Hematopoietic multipotent progenitor cell treated with erythropoietin and hydrocortisone succinate and interleukin-3 and kit ligand, for 8 days (in vitro differentiated cells): ENCODE data around the gene ROR1.

Source experiments
- DNase-seq: peaks from one replicate; pipeline ENCODE4 v3.0.0-alpha.2; 2015

The ROR1 gene

GRCh38 chr1:63888984-63889383 lies 115.2 kb downstream of the ROR1 start:
- no peak for DNase-seq

DNA sequence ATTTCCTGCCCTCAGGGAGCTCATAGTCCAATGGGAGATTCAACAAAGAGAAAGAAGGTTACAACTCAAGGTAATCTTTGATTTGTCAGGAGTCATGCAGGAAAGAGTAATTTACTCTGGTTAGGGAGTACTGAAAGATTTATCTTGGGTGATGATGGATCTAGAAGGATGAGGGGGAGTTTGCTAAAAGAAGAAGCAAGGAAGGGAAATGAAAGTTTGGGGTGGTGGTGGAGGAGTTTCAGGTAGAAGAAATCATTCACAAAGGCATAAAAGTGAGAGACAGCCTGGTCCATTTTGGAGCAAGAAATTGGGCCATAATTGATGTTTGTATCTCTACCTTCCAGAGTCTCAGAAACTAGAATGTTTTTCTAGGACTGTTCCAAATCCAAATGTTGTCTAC lies 116.7 kb downstream of the ROR1 start:
- DNase-seq = no peak

DNA sequence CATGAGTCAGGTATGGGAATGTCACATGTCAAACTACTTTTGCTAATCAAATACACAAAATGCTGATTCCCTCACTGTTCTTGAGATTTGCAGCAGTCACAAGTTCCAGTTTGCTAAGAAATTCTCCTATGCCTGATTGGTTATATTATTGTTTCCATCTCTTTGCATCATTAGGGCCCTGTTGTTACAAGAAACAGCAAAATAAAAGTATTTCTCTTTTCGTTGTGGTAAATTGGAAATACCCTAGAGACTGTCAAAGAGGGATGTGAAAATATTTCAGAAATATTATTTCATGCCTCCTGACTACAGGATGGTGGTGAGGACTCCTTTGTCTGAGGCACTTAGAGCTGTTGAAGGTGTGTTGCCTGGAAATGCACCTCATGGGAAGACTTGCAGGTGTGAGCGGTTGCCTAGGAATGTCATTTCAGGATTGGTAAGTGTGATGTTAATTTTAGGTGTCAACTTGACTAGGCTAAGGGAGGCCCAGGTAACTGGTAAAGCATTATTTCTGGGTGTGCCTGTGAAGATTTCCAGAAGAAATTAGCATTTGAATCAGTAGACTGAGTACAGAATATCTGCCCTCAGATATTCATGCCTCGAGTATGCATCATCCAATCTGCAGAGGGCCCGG lies 117.4 kb downstream of the ROR1 start:
- no peak for DNase-seq

GRCh38 chr1:63892632-63893395 lies 119.0 kb downstream of the ROR1 start:
- no peak for DNase-seq

DNA sequence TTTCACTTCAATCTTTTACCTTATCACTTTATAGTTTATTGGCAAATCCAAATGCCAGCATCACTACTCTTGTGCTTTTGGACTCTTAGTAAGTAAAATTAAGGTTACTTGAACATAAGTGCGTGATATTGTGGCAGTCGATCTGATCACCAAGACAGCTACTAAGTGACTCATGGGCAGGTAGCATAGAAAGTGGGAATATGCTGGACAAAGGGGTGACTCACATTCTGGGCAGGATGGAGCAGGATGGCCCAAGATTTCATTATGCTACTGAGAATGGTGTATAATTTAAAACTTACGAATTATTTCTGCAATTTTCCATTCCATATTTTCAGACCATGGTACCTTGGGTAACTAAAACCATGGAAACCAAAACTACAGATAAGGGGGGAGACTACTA lies 120.2 kb downstream of the ROR1 start:
- no peak for DNase-seq

DNA sequence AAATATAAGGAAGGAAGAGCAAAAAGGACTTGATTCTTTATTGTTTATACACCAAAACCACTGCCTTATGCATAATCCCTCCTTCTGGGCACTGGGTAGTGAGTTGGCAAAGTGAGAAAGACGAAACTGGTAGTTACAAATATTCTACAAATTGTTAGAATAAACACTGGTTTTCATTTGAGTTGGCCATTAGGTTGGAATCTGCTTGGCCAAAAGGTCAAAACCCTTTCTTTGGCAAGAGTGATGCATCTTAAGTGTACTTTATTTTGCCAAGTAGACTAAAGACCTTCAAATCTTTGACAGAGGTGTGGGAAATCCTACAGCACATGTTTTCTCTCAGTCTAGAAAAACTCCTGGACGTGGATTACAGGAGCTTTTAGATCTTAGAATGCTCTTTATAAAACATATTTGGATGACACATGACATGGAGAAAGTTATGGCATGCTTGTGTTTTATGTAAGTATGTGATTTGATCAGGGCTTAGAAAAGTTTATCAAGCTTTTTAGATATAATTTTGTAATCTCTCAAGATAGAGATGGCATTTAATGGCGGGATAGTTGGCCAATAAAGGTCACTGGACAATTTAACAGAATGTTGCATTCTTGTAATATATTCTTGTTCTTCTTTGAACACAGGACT lies 120.9 kb downstream of the ROR1 start:
- no peak for DNase-seq

GRCh38 chr1:63896755-63897154 lies 122.9 kb downstream of the ROR1 start:
- no peak for DNase-seq

DNA sequence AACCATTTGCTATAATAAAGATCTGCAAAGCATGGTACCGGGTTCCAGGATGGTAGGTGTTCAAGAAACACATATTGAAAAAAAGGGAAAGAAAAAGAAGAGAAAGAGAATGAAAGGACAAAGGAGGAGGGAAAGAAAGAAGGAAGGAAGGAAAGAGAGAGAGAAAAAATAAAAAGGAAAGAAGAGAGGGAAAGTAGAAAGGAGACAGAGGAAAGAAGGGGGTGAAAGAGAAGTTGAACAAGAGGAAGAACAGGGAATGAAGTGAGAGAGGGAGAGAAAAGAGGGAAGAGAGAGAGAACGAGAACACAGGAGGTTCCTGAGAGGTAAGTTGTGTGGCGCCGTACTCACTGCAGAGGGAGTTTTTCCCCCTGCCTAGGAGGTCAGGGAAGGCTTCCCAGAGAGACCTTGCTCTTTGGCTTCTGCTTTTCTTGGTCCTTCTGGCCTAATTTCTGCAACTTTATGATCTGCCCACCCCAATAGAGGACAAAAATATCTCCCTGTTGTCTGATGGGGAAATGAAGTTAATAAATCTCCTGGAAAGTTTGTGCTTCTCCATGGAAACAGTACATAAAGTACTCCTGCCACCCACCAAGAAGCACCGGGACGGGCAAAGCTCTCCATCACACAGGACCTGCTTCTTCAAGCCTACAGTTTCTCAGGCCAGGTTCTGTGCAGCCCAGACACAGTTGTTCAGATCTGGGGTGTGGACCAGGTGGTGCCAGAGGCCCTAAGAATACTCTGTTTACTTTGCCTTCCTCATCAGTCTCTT lies 124.8 kb downstream of the ROR1 start:
- no peak for DNase-seq

GRCh38 chr1:63901094-63901493 lies 127.3 kb downstream of the ROR1 start:
- no peak for DNase-seq

- no peak for DNase-seq
These were observed 129.2 kb downstream of the ROR1 start for GRCh38 chr1:63902844-63903589.

DNA sequence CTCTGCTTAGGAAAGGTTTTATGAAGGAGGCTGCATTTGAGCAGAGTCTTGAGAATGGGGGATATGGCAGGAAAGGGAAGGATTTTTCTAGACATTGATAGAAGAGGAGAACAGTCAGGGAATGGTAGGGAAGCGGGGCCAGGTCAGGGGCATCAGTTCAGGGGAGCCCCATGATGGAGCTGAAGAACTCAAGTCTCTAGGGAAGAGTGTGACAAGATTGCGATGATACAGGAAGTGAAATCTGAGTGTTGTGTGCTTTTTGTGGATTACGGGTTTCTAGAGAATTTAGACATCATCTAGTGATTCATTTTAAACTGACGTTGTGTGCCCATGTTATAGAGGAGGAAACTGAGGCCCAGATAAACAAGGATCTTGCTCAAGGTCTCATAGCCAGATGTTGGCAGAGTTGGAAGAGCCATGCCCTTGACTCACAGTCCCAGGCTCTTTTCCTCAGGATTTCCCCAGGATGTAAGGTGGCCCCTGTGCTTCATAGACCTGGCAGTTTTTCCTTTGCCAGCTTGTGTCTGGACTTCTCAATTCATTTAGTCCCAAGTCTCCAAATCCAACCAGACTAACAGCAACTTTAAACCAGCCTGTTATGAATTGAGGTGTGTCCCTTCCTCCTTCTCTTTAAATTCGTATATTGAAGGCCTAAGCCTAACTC lies 130.3 kb downstream of the ROR1 start:
- no peak for DNase-seq

DNA sequence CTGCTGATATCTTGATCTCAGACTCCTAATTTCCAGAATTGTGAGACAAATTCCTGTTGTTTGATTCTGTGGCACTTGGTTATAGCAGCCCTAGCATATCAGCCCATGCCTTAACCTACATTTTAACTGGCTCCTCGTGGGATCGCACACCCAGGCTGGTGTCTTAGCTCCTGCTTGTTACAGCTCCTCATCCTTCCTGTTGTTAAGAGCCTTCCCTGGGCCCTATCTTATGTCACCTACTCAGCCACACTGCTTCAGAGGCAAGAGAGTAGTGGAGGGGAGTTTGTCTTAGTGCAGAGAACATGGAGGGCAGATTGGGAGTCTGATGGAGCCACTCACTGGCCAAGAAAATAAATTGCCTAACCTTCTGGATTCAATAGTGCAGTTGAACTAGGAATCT lies 131.0 kb downstream of the ROR1 start:
- no peak for DNase-seq

DNA sequence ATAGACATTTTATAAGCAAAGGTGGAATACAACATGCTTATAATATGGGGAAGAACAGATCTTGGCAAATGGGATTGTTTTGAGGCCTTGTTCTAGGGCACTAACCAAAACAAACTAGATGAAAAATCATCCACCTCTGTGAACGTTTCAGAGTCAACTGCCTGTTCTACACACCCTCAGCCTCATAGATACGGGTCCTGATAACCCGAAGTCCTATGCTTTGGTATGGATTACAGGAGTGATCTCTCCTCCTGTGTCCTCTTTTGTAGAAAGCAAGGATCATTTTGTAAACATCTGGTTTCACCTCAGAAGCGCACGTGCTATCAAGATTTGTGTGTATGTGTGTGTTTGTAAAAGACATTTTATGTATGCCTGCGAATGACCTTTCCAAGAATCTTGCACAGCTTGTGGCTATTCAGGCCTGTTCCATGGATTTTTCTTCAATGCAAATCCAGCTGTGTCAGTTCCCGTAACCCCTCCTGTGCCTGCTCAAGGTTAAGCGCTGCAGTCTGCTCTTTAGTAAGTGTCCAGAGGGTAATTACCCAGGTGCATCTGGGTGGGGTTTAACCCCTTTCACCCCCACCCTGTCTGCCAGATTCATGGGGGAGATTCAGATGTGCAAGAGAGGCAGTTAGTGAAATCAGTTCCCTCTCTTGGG lies 132.4 kb downstream of the ROR1 start:
- no peak for DNase-seq

- DNase-seq = no peak
These were observed 133.2 kb downstream of the ROR1 start for GRCh38 chr1:63907051-63907450.

DNA sequence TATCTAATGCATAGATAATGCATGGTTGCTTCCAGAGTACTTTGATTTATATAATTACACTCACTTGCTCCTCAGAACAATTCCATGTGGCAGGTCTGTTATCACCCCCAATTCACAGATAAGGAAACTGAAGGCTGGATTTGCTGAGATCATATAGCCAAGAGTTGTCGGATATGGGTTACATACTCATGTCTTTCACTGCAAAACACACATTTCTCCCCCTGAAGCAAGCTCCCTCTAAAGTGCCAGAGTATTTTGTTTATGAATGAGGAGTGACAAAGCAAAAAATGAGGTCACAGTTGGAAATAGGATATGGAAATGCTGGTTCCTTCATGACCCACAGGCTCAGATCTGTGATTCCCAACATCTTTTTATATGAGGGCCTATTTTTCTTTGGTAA lies 134.2 kb downstream of the ROR1 start:
- no peak for DNase-seq

GRCh38 chr1:63909526-63909925 lies 135.7 kb downstream of the ROR1 start:
- DNase-seq = no peak

- DNase-seq = no peak
These were observed 137.2 kb downstream of the ROR1 start for GRCh38 chr1:63911049-63911448.

DNA sequence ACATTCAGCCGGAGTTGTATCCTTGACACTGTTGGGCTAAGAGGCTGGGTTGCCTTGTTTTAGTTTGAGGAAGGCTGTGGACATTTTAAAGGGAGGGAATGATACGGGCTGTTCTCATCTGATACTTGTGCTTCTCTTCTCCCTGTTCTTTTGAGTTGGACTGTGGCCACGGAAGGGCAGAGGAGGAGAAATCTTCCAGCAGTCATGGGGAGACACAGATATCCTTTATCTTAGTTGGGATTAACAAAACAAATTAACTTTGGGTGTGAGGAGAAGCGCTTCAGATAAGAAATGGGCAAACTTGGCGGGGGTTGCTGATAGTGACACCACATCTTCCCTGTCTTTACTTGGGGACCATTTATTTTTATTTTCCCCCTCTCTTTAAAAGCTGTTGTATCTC lies 138.8 kb downstream of the ROR1 start:
- peak; percentile 48 for DNase-seq

DNA sequence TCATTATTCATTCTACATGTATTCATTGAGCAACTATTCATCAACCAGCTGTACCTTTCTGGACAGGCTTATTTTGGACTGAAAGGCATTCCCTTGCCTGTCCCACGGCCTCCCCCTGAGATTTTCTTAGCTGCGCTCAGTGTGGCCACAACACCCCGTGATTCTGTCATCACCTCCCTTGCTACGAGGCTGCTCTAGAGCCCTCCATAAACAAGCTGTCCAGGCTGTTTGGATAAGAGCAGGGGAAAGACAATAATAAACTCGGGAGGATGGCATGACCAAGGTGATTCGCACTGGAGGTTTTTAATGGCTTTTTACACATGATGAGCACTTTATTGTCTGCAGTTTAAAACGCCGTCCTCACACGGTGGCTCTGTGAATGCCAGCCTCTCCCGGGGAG lies 139.7 kb downstream of the ROR1 start:
- no peak for DNase-seq

DNA sequence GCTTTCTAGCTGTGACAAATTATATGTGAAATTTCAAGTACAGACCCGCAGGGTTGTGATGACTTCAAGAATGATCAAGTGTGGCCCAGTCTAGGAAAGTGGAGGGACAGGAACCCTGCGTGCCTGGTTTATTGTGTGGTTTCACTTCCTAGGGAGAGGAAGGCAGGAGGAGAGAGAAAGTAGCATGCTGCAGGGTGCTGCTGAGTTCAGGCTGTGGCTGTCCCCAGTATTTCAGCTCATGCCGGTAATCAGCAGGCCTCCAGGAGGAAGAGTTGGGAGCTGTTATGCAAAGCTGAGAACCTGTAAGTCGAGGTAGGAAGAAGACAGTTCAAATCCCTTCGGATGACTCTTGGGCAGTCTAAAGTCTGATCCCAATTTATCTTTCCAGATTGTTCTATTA lies 140.4 kb downstream of the ROR1 start:
- DNase-seq = no peak

GRCh38 chr1:63914706-63915105 lies 140.9 kb downstream of the ROR1 start:
- no peak for DNase-seq

DNA sequence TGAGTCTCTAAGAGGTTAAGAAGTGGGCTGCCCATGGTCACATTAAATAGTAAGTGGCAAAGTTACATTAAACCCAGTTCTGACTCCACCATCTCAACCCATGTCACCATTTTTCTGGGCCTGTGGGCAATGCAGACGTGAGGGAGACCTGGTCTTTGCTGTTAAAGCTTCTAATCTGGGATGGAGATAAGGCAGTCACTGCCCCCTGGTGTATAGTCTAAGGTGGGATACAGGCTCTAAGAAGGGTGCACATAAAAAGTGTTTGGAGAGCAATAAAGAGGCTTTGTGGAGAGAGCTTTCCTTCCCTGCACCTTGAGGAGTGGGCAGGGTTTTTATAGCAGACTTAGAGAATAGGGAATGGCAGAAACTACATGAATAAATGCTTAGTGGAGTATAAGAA lies 141.3 kb downstream of the ROR1 start:
- DNase-seq = no peak
